Measurements from ENCODE around the gene ANO7. TPM values are rescaled to one million over a fixed set of nuclear protein-coding genes. Genes with fewer than 3 reads are reported as not detected.

The ANO7 gene
- total RNA-seq, 1 experiment from 2014 or later: 5.2 TPM

DNA sequence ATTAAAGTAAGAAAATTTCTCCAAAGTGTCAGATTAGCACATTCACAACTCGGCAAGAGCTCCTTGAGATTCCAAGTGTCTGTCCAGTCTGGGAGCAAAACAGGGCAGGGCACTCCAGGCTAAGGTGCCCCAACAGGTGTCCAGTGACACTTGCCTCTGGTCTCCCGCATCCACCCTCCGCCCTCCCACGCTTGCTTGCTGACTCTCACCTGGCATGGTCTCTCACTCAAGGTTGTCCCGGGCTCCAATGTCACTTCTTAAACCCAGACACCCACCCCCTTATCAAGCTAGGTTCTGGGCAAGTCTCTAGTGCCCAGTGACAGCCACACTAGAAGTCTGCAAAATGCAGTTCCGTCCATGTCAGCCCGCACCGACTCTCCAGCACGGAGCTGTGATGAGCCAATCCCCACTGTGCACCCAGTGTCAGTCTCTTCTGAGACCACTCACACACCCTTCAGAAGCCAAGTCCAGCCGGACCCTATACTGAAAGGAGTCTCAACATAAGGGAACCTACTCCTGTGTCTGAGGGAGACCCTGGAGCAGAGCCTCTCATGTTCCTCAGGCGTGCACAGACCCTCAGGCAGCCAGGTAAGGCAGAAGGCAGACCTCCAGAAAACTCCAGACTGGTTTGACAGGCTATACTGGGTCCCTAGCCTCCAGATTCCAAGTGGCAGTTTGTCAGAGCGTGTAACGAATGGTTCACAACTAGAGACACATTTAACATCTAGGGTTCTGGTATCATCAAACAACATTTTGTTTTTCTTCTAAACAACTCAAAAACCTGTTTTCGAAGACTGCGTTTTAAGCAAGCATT, 81.4 kb downstream of the ANO7 start:
- Histone ChIP-seq H4K8ac (replicated peaks; ENCODE audit: insufficient read length, low read depth, low read length) (no peak overlapping the region), H3K56ac (ENCODE audit: insufficient read length, low read depth, low read length) (no peak overlapping the region), H3K14ac (ENCODE audit: insufficient read depth, low read length) (no peak overlapping the region; the same call in 1 of the 2 replicates), H4K5ac (ENCODE audit: insufficient read length, low read depth, low read length) (no peak overlapping the region), H2BK20ac (ENCODE audit: low read depth, low read length, poor library complexity, severe bottlenecking) (no peak overlapping the region), H2BK120ac (ENCODE audit: low read depth, low read length, poor library complexity, severe bottlenecking) (no peak overlapping the region), H2AK5ac (ENCODE audit: insufficient read length, low read length) (no peak overlapping the region), H3T11ph (ENCODE audit: low read length) (no peak overlapping the region), H3K4ac (ENCODE audit: low read depth, low read length) (no peak overlapping the region), H2BK12ac (ENCODE audit: insufficient read length, low read depth, low read length) (no peak overlapping the region), H3K9ac (ENCODE audit: extremely low read depth, insufficient read length, low read length) (no peak overlapping the region), H2BK15ac (ENCODE audit: low read depth, low read length) (no peak overlapping the region), H3K9me3 (ENCODE audit: control insufficient read depth, low read depth, low read length) (no peaks in the 10 kb centered on the region), H3K27ac (ENCODE audit: insufficient read length, low read depth, low read length) (no peak overlapping the region), H3K79me1 (ENCODE audit: insufficient read depth, low read depth, low read length, poor library complexity, severe bottlenecking) (peaks cover 8% of the 10 kb centered on the region), H3K23me2 (ENCODE audit: insufficient read length, low read depth, low read length, poor library complexity, severe bottlenecking) (peaks cover 6% of the 10 kb centered on the region), H3K4me1 (ENCODE audit: insufficient read depth, low read length) (no peaks in the 10 kb centered on the region; the same call in 1 of the 2 replicates), H3K18ac (ENCODE audit: insufficient read length, low read depth, low read length) (no peak overlapping the region), H3K23ac (ENCODE audit: insufficient read length, low read depth, low read length) (no peak overlapping the region), H4K20me1 (ENCODE audit: control insufficient read depth, insufficient read depth, insufficient read length) (peaks cover 2% of the 10 kb centered on the region), H3K4me2 (ENCODE audit: insufficient read depth, insufficient read length, low read length) (no peak overlapping the region), H2BK5ac (ENCODE audit: insufficient read length, low read length) (no peak overlapping the region), H4K91ac (ENCODE audit: insufficient read length, low read depth, low read length) (no peak overlapping the region), H2AFZ (ENCODE audit: low read length) (no peak overlapping the region), H3K27me3 (ENCODE audit: insufficient read depth, low read length) (no peaks in the 10 kb centered on the region), H3K79me2 (ENCODE audit: insufficient read depth, low read length) (peaks cover 15% of the 10 kb centered on the region; the same call in 1 of the 2 replicates)
- no peak overlapping the region; a peak in 1 of 5 replicates for H3K4me3 Mint-ChIP-seq
- H3K9me3 Mint-ChIP-seq: no peaks in the 10 kb centered on the region
- peak overlapping the region in 1 of 3 experiments; percentile 69; a peak in 1 of 7 replicates for H3K27ac Mint-ChIP-seq
- no CpG with 5 or more reads among the region's 15 CpGs for WGBS (ENCODE audit: extremely low coverage, insufficient read length, low lambda C conversion rate)
- peaks cover 20 to 35% (median 28%) of the 10 kb centered on the region in 3 experiments; a peak in 6 of 7 replicates for H3K36me3 Mint-ChIP-seq (ENCODE audit: insufficient read depth in 1 of 3, low read depth in 3 of 3)
- H3K4me1 Mint-ChIP-seq: peaks cover 35 to 48% of the 10 kb centered on the region in 2 experiments
- TF ChIP-seq, protein P1, sequence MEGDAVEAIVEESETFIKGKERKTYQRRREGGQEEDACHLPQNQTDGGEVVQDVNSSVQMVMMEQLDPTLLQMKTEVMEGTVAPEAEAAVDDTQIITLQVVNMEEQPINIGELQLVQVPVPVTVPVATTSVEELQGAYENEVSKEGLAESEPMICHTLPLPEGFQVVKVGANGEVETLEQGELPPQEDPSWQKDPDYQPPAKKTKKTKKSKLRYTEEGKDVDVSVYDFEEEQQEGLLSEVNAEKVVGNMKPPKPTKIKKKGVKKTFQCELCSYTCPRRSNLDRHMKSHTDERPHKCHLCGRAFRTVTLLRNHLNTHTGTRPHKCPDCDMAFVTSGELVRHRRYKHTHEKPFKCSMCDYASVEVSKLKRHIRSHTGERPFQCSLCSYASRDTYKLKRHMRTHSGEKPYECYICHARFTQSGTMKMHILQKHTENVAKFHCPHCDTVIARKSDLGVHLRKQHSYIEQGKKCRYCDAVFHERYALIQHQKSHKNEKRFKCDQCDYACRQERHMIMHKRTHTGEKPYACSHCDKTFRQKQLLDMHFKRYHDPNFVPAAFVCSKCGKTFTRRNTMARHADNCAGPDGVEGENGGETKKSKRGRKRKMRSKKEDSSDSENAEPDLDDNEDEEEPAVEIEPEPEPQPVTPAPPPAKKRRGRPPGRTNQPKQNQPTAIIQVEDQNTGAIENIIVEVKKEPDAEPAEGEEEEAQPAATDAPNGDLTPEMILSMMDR (conservative IDR thresholded peaks at IDR 0.05): no peak
- H3K27me3 Mint-ChIP-seq (ENCODE audit: low read depth): no peaks in the 10 kb centered on the region
- DNase-seq: peak; percentile 22
